ENCODE results near the gene CDC42EP3.

CDC42EP3 gene, protein sequence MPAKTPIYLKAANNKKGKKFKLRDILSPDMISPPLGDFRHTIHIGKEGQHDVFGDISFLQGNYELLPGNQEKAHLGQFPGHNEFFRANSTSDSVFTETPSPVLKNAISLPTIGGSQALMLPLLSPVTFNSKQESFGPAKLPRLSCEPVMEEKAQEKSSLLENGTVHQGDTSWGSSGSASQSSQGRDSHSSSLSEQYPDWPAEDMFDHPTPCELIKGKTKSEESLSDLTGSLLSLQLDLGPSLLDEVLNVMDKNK

DNA sequence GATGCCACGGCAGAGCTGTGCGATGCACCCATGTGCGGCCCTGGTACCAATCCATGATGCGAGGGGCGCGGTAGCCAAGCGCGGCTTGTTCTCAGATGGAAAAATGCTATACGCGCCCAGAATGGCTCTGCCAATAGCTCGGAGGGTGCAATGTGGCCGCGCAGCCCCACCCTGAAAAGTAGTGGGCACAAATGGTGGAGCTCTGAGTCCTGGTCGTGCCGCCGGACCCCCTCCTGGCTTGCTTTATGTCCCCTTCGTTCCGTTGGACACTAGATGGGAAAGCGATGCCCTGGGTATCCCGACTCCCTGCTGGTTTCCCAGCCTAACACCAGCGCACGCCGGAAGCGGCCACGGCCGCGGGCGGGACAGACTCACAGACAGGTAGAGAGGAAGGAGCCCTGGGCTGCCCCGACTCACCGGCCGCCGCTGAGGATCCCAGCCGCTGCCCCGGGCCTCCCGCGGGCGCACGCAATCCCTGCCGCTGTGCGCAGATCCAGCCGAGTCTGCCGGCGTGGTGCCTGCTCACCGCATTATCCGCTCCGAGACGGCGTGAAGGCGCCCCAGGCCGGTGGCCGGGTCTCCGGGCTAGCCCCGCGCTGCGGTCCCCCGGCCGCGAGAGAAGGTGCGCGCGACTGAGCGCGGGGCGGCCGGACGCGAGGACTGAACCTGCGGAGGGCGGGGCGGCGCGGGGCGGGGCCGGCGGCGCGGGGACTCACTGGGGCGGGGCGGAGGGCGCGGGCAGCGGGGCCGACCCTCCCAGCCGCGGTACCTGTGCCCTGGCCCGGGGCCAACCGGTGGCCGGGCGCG, at the start of gene CDC42EP3:
CDC42EP3 (minus strand) TSS at position 634 of the 807 bp plus-strand sequence. CDS start 25,055 bp downstream, outside the sequence.
- DNase-seq = peak; percentile 62

GRCh38 chr2:37721201-37721560, 49.7 kb upstream of the CDC42EP3 start:
- DNase-seq = no peak

DNA sequence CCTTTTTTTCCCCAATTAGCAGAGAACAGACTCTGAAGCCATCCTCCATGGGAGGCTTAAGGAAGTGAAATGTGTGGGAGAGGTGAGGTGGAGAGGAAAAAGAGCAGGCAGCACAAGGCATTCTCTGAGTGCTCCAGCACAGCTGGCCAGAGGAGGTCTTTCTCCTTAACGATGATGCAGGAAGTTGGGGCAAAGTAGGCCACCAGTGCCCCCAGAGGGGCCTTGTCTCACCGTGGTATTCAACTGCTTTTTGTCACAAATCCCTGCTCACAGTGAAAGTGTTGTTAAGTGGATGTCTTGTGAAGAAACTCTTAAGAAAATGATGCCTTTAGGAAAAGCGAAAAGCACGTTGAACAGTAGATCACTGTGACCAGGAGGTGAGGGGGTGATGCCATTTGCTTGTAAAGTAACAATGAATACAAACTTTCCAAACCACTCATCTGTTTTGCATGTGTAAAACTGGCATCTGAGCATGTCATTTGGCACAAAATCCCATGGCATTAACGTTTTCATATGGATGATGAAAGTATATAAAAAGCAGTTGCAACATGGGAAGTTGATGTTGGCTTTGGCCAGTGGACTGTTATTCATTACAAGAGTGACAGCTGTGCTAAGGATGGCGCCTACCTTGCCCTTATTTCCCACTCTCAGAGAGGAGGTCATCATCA, 49.2 kb upstream of the CDC42EP3 start:
- DNase-seq = no peak

DNA sequence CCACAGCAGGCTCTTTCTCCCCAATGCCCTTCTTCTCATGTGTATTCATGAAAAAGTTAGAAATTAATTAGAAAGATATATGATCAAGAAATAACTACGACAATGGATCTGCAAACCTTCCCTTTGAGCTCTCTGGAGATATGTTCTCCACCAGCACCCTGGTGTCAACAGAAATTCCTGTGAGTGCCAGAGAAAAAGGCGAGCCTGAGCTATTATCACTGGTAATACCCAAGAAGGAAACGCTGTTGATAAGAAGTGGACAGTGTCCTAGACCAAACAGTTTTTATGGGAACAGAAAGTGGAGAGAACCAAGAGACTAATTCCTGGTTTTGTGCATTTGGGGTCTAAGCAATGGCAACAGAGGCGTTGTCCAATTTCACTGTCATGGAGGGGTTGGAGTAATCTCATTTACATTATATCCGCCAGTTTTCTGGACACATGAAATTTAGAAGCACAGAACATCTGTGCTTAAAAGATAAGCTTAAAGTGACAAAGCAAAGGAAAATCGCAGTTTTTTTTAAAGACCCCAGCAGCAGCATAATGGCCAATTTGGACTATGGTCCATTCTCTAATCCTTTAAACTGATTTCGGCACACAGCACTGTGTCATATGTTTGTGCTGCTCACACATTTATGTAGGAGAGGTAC, 47.2 kb upstream of the CDC42EP3 start:
- peak; percentile 67 for DNase-seq

- DNase-seq = no peak
These were observed 41.8 kb upstream of the CDC42EP3 start for GRCh38 chr2:37713258-37713700.

GRCh38 chr2:37711831-37712230, 40.4 kb upstream of the CDC42EP3 start:
- no peak for DNase-seq

GRCh38 chr2:37711308-37711731, 39.9 kb upstream of the CDC42EP3 start:
- DNase-seq = peak; percentile 71

GRCh38 chr2:37709111-37709510, 37.7 kb upstream of the CDC42EP3 start:
- no peak for DNase-seq

GRCh38 chr2:37708146-37708545, 36.7 kb upstream of the CDC42EP3 start:
- DNase-seq = no peak

- no peak for DNase-seq
These were observed 36.0 kb upstream of the CDC42EP3 start for GRCh38 chr2:37707393-37707792.

DNA sequence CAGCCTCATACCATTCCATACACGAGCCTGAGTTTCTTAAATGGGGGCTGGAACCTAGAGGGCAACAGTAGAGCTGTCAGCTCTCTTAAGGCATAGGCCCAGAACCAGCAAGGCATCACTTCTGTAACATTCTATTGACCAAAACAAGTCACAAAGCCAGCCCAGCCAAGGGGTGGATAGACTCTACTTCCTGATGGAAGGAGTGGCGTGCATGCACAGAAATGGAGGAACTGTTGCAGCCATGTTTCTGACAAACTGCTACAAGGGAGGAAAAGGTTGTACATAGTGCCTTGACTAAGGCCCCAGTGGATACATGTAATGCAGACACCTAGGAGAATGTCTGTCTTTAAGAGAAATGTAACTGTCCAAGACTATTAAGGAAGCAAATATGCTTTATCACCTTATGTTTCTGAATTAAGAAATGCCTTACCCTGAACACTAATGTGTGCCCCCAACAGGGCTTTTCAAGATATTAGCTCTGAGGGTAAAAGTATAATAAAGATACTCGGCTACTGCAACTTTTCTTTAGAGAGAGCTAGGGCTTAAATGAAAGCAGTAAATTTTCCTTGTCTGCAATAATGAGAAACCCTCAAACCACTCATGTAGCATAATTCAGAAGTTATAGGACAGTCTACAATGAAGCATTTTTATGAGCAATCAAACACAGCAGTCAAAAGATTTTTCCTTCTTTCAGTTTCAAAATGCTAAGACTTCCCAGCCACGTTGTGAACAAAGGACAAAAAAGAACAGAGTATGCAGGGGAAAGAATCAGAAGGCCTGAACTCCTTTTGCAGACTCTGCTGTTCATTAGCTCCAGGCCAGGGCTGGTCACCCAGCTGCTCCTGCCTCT, 35.1 kb upstream of the CDC42EP3 start:
- DNase-seq = no peak

- DNase-seq = no peak
These were observed 33.7 kb upstream of the CDC42EP3 start for GRCh38 chr2:37705191-37705590.

DNA sequence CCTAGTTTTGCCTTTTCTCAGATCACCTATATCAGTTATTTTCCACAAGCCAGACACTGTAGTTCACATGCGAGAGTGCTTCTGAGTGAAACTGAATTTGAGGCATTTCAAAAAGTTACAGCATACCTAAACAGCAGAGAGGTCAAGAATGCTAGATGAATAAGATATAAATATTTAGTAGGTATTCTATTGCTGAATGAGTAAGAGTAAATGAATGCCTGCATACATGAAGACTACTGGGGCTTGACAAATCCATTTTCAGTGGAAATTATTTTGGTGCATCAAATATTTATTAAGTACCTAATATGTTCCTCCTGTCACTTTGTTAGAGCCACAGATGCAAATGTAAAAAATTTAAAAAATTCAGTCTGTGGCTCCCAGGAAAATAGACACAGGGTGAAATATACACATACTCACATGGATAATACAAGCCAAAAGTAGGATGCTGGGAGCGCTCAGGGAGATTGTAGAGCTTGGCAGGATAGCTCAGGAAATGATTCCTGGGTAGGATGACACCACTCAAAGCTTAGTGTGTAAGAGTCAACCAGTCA, 27.6 kb upstream of the CDC42EP3 start:
- no peak for DNase-seq

- DNase-seq = no peak
These were observed 23.9 kb upstream of the CDC42EP3 start for GRCh38 chr2:37695336-37695735.

DNA sequence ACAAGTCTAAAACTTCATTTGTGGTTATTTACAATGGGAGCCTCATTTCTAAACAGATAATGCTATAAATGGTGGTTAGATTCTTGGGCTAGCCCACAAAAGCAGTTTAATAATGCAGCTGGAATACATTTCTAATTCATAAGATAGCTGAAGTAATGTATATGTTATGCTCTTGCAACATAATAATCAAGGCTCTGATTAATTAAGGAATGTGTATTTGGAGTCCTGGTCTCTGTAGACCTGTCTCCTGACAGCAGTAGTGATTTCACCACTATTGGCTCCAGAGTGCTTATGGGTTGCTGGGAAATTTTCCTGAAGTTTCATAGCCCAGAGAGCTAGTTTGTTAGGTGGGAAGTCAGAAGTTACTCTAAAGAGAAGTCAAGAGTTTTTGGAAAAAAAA, 21.3 kb upstream of the CDC42EP3 start:
- no peak for DNase-seq

- DNase-seq = no peak
These were observed 18.3 kb upstream of the CDC42EP3 start for GRCh38 chr2:37689751-37690150.

DNA sequence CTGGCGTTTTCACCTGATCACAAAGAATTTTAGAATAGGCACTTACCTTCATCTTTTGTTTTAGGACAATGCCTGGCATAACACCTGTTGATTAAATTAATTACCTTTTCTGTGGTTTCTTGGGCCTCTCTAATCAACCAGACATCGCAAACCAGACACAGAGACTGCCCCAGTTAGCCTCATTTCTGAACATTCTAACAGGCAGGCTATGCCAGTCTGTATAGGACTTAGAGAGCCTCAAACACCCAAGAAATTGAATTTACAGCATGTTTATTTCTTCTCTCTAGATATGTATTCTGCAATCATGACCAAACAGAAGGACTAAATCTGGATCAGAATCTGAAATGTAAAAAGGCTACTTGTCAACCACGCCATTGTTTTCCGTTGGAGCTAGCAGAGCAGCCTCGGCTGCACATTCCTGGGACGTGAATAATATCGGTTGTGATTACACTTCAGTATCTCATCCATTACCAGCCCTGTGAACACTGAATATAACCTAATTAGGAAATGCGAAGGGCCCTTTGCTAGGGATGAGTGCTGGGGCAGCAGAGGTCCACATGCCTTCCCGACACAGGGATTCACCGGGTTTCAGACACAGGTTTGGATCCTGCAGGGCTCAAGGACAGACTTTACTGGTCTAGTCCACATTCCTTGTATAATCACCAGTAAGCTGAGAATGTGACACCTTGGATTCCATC, 17.5 kb upstream of the CDC42EP3 start:
- DNase-seq = no peak

DNA sequence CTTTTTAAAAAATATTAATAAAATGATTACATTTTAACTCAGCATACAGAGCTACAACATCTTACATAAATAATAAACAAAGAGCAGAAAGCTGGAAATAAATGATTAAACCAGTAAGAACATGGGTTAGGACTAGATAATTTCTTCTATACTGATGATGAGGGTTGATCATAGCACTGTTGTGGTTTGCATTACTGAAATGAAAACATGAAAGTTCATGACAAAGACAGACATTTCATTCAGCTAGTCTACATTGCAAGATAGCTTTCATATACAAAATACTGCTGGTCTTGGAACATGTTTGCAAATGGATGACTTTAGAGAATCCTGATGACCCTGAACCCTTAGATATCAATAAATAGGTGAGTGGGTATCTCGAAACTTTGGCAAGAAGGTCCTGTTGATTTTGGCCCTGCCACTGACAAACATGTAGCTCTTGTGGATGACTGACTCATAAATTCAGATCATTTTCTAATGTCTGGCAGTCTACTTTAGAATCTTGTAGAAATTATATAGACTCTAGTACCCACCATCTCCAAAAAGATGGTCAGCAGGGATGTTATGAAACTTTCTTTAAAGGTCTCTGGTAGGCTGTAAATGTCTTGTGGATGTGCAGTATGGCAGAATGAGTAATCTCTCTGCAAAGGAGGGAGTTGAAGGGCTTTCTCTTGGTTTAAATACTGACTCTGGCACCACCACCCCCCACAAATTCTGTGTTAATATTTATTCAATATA, 15.5 kb upstream of the CDC42EP3 start:
- no peak for DNase-seq

GRCh38 chr2:37684809-37685208, 13.4 kb upstream of the CDC42EP3 start:
- DNase-seq = no peak
